HFF-Myc (cell line): ENCODE results near the gene MYDGF.

Experiments
- DNase-seq: peaks from one replicate; pipeline ENCODE4 v3.0.0-alpha.2; 2011; ENCODE audit warnings: low read depth; ENCODE audit errors: extremely low read depth
- H3K4me3 ChIP-seq: replicated peaks from 2 replicates; pipeline ENCODE4 v1.5.1; 2011; ENCODE audit warnings: low read depth, mild to moderate bottlenecking, control low read depth, low read length
- TF ChIP-seq, protein P1 (sequence below): IDR thresholded peaks from 2 replicates; pipeline ENCODE4 v1.5.1; 2012; ENCODE audit warnings: mild to moderate bottlenecking, low read depth, low read length, control low read depth; ENCODE audit errors: missing control alignments

The MYDGF gene

DNA sequence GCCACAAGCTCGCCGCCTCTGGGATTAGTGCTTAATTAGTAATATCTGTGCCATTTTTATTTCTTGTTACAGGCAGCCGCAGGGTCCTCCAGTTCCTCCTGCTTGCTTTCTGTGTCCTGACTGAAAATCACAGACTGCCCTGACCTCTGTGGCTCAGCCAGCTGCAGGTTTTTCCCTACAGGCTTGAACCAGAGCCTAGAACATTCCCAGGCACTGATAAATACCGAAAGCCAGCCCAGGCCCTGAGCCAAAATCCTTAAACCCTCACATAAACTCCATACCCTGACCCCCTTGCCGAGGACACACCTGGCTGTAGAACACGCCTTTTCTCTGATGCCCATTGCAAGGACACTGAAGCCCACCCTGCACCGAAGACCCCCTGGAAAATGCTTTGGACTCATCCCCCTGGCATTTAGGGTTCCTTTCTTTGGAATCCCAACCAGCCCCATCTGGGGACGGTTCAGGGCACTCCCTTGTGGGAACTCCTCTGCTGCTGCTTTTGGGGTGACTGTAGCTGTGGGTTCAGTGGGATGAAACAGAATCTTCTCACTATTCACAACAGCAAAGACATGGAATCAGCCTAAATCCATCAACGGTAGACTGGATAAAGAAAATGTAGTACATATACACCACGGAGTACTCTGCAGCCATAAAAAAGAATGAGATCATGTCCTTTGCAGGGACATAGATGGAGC is 38.0 kb upstream of the MYDGF start:
- no peak overlapping the region for H3K4me3 ChIP-seq
- TF ChIP-seq, protein P1, sequence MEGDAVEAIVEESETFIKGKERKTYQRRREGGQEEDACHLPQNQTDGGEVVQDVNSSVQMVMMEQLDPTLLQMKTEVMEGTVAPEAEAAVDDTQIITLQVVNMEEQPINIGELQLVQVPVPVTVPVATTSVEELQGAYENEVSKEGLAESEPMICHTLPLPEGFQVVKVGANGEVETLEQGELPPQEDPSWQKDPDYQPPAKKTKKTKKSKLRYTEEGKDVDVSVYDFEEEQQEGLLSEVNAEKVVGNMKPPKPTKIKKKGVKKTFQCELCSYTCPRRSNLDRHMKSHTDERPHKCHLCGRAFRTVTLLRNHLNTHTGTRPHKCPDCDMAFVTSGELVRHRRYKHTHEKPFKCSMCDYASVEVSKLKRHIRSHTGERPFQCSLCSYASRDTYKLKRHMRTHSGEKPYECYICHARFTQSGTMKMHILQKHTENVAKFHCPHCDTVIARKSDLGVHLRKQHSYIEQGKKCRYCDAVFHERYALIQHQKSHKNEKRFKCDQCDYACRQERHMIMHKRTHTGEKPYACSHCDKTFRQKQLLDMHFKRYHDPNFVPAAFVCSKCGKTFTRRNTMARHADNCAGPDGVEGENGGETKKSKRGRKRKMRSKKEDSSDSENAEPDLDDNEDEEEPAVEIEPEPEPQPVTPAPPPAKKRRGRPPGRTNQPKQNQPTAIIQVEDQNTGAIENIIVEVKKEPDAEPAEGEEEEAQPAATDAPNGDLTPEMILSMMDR, result no peak
- DNase-seq, result no peak

DNA sequence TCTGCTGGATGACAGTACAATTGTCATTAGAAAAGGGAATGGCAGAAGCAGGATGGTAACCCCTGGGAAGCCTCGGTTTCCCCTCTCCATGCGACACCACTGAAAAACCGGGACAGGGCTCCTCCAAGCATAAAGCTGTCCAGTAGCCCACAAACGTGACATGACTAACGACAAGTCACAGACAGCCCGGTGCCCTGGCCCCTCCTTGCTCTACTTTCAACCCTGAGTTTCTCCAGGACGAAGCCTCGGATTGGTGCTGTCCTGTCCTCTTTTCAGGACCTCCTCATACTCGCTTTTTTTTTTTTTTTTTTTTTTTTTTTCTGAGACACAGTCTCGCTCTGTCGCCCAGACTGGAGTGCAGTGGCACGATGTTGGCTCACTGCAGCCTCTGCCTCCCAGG is 37.2 kb upstream of the MYDGF start:
- no peak for DNase-seq
- H3K4me3 ChIP-seq, result no peak overlapping the region
- TF ChIP-seq, protein P1, result no peak

DNA sequence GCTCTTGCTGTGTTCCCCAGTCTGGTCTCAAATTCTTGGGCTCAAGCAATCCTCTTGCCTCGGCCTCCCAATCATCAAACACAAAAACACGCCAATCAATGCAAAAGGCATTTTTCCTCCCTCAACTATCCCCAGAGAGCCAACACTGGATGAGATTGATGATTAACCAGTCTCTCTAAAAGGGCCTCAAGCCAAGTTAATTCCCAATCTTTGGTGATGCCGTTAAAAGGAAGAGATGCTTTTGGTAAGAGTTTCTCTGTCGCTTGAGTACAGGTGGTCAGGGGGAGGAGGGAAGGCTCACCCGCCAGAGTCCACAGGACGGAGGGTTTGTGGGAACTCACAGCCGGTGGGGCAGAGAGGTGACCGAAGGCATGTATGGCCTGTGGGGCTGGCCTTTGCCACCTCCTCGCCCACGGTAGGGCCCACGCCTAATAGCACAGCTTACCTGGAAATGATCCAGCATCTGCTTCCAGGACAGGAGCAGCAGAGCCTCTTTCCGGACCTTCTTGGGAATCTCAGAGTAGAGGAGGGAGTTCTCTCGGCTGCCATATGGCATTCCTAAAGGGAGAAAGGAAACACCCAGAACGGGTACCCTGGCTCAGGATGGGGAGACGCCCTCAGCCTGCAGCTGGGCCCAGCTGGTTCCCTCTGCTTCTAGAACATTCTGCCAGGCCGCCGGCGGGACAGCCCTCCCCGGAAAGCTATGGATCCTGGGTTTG is 35.4 kb upstream of the MYDGF start:
- no peak overlapping the region for H3K4me3 ChIP-seq
- no peak for DNase-seq
- TF ChIP-seq, protein P1, result no peak

DNA sequence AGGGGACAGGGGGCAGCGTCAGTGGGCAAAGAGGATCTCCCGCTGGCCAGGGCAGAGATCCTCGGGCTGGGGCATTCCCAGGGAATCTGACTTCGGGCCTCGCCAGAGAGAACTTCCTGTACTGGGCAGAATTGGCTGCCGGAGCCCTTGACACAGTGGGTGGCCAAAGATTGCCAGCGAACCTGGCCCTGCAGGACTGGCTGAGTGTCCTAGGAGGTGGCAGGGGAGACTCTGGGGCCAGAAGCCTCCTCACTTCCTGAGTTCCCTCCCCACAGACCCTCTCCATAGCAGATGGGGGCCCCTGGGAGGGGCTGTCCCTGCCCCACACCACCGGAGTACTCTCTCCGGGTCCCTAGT is 34.2 kb upstream of the MYDGF start:
- TF ChIP-seq, protein P1, result no peak
- no peak for DNase-seq
- no peak overlapping the region for H3K4me3 ChIP-seq

DNA sequence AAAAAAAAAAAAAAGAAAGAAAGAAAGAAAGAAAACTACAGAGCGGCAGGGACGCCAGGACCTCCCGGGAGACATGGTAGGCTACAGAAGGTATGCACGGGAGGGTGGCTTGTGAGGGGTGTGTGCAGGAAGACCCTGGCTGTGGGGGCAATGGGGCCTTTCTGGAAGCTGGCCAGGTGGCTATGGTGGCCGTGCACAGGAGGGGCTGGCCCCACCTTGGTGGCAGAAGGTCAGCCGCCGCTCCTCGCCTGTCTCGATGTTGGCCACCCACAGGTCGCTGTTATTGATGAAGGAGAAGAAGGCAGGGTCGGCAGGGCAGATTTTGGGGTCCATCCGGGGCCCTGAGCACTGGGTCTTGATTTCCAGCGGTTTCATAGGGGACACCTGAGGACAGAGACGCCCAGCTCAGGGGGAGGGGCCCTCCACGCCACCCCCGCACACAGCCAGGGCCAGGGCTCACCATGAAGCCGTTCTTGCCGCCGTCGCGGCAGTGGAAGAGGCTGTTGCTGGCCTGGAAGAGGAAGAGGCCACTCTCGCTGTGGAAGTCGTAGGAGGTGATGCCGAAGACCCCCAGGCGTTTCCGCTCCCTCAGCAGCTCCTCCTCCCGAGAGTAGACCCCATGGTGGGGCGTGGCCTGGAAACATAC is 33.7 kb upstream of the MYDGF start:
- TF ChIP-seq, protein P1, result no peak
- DNase-seq, result no peak
- no peak overlapping the region for H3K4me3 ChIP-seq

DNA sequence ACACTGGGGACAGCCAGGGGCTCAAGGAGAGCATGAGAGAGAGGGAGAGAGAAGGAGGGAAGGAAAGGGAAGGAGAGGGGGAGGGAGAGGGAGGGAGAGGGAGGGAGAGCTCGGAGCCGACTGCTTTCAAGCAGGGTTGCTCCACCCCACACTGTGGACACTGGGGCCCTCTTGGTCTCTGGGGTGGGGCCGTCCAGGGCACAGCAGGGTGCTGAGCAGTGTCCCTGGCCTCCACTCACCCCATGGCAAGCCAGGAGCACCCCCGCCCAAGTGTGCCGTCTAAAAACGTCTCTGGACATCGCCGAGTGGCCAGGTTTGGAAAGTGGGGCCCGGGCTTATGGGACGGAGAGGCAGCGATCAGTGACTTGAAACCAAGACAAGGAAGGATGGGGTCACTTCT is 32.6 kb upstream of the MYDGF start:
- no peak overlapping the region for H3K4me3 ChIP-seq
- TF ChIP-seq, protein P1, result no peak
- DNase-seq, result no peak
